ENCODE results near the gene FAM83D.

DNA sequence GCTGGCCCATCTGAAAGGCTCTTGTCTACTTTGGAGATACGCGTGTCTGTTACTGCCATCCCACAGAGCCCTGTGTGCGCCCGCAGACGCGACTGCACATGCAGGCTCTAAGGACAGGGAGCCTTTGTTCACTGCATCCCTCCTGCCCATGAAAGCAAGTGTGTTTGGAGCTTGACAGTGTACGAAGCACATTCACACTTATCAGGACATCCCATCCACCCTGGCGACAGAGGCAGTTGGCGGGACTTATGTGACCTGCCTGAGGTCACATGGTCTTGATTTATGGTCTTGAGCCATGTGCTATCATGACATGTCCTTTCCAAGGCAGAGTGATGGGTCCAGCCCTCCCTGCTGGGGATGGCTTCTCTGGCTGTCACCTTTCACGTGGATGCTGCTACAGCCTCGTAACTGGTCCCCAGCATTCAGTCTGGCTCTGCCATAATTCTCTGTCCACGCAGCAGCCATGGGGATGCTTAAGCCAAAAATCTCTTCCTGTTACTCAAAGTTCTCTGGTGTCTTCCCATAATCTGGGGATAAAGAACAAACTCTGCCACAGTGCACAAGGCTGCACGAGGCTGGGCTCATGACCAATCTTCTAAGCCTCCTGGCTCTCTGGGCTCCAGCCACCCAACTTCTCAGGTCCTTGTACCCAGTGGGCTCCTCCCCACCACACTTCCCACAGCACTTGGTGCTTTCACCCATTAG, 36.3 kb upstream of the FAM83D start:
- no peak for TF ChIP-seq EZH2phosphoT487 (IDR thresholded peaks at IDR 0.05; ENCODE audit: low read depth)
- no peak for TF ChIP-seq CTCF (IDR thresholded peaks at IDR 0.05; ENCODE audit: low read depth, low read length)

All from OCI-LY3 (cell line).